Activated B cell treated with CpG ODN at 0.5 μM for 24 hours (primary cell): Measurements from ENCODE around the gene TNPO2. TPM values are rescaled to one million over a fixed set of nuclear protein-coding genes. Genes with fewer than 3 reads are reported as not detected.
A peak's percentile ranks its signal among the peaks of the same experiment; 100 is the strongest.

Experiments used
- ATAC-seq: fragments of 200-7000 bp; cut with Tn5 transposase; one replicate; pipeline ENCODE4 v1.10.0; 2021; ENCODE audit warnings: low read depth, mild to moderate bottlenecking, moderate library complexity
- CTCF ChIA-PET: fragments of 350-600 bp; sonication (Branson Sonifier 250); formaldehyde crosslinking; loops from one replicate; lab custom pipeline; 2021; ENCODE audit warnings: antibody characterized with exemption; lab: Charles Lee
- POLR2A ChIA-PET: fragments of 350-600 bp; sonication (Branson Sonifier 250); formaldehyde crosslinking; loops from one replicate; lab custom pipeline; 2021; ENCODE audit warnings: antibody characterized with exemption; lab: Charles Lee
- DNase-seq: peaks from one replicate; pipeline ENCODE4 v3.0.0; 2022
- H3K27ac Mint-ChIP-seq: one replicate; pipeline ENCODE4 v1.8.0; 2020; ENCODE audit warnings: mixed read lengths
- H3K27me3 Mint-ChIP-seq: one replicate; pipeline ENCODE4 v1.8.0; 2021; ENCODE audit warnings: mixed read lengths
- H3K36me3 Mint-ChIP-seq: one replicate; pipeline ENCODE4 v1.8.0; 2021; ENCODE audit warnings: low read depth, mixed read lengths
- H3K4me1 Mint-ChIP-seq: one replicate; pipeline ENCODE4 v1.8.0; 2021; ENCODE audit warnings: mixed read lengths
- H3K4me3 Mint-ChIP-seq: one replicate; pipeline ENCODE4 v1.8.0; 2020; ENCODE audit warnings: mild to moderate bottlenecking, mixed read lengths
- H3K9me3 Mint-ChIP-seq: one replicate; pipeline ENCODE4 v1.8.0; 2020; ENCODE audit warnings: mixed read lengths
- CTCF ChIP-seq: fragments of 200-600 bp; IDR thresholded peaks from one replicate; pipeline ENCODE4 v1.8.0; 2022; ENCODE audit warnings: antibody characterized with exemption, mild to moderate bottlenecking
- intact Hi-C: fragments of 100-400 bp; cut with micrococcal nuclease; formaldehyde crosslinking; loops from one replicate; pipeline ENCODE4 v1.15.1; 2024
- total RNA-seq: library from RNA; stranded (reverse); gene quantifications from 2 replicates; pipeline ENCODE4 v1.2.3, GENCODE V29; 2022

TNPO2 gene
- total RNA-seq, 1 donor from 2014 or later = 91.5 TPM

GRCh38 chr19:12689012-12689411, 34.7 kb downstream of the TNPO2 start:
- DNase-seq (no peak), ATAC-seq (no peak)
- H3K27ac Mint-ChIP-seq = no peak overlapping the region
- H3K4me1 Mint-ChIP-seq = no peaks in the 10 kb centered on the region
- peaks cover 2% of the 10 kb centered on the region for H3K36me3 Mint-ChIP-seq
- ChIA-PET POLR2A (no interaction called here), CTCF (no interaction called here)
- H3K9me3 Mint-ChIP-seq = no peaks in the 10 kb centered on the region
- no peaks in the 10 kb centered on the region for H3K27me3 Mint-ChIP-seq
- no peak overlapping the region for H3K4me3 Mint-ChIP-seq
- no peak for TF ChIP-seq CTCF
- intact Hi-C loops = no loop called here

GRCh38 chr19:12687496-12688196, 36.1 kb downstream of the TNPO2 start, which contains the start of gene GNG14:
TSS of gene GNG14 (plus strand) at chr19:12687998. CDS start at chr19:12688049, 51 bp downstream.
- Mint-ChIP-seq H3K4me1 (no peaks in the 10 kb centered on the region), H3K27me3 (no peaks in the 10 kb centered on the region), H3K27ac (no peak within 1 kb of the TSS), H3K36me3 (peaks cover 2% of the 10 kb centered on the region), H3K9me3 (no peaks in the 10 kb centered on the region), H3K4me3 (no peak within 1 kb of the TSS)
- ChIA-PET POLR2A (interaction anchor here (0.7 kb wide), 1 partner anchor 19 kb away, joined by 4 read pairs; a partner anchor contains a TSS), CTCF (no interaction called here)
- ATAC-seq (no peak), DNase-seq (no peak)
- no peak for TF ChIP-seq CTCF
- intact Hi-C loops = no loop called here

GRCh38 chr19:12685831-12686230, 37.9 kb downstream of the TNPO2 start:
- H3K4me3 Mint-ChIP-seq = no peak overlapping the region
- ChIA-PET CTCF (interaction anchor here (0.6 to 1.2 kb wide), 2 partner anchors 8 to 145 kb away, joined by 3 to 4 read pairs; no protein-coding TSS in a partner anchor), POLR2A (interaction anchor here (0.6 to 1.4 kb wide), 3 partner anchors 12 to 58 kb away, joined by 3 to 8 read pairs (median 4); no protein-coding TSS in a partner anchor)
- H3K4me1 Mint-ChIP-seq = peaks cover 6% of the 10 kb centered on the region
- intact Hi-C loops = no loop called here
- no peaks in the 10 kb centered on the region for H3K27me3 Mint-ChIP-seq
- no peak for TF ChIP-seq CTCF
- H3K9me3 Mint-ChIP-seq = no peaks in the 10 kb centered on the region
- DNase-seq = no peak
- peaks cover 7% of the 10 kb centered on the region for H3K36me3 Mint-ChIP-seq
- no peak for ATAC-seq
- no peak overlapping the region for H3K27ac Mint-ChIP-seq

GRCh38 chr19:12681074-12681987, 42.4 kb downstream of the TNPO2 start, which contains the start of gene DHPS:
TSS of gene DHPS (minus strand) at chr19:12681880. CDS start at chr19:12681766, 114 bp downstream.
- Mint-ChIP-seq H3K27me3 (no peaks in the 10 kb centered on the region), H3K9me3 (no peaks in the 10 kb centered on the region), H3K4me1 (peaks cover 24% of the 10 kb centered on the region), H3K27ac (peak within 1 kb of the TSS; percentile 95), H3K36me3 (peaks cover 41% of the 10 kb centered on the region), H3K4me3 (peak within 1 kb of the TSS; percentile 94)
- ATAC-seq = peak; percentile 78
- ChIA-PET CTCF (interaction anchor here (1.5 kb wide), 1 partner anchor 9 kb away, joined by 5 read pairs; no protein-coding TSS in a partner anchor), POLR2A (interaction anchor here (0.5 to 2.8 kb wide), 35 partner anchors 10 to 757 kb away, joined by 3 to 69 read pairs (median 6); partner anchors contain the start of genes FBXW9, GCDH, GET3 and JUNB)
- no peak for TF ChIP-seq CTCF
- intact Hi-C loops = loop anchor here (1.0 to 5.0 kb wide), 4 partner anchors 12 to 56 kb away; partner anchors contain the start of genes FBXW9, GET3 and TNPO2
- peak; percentile 71 for DNase-seq
